HepG2 (cell line): ENCODE measurements around the gene AATF. TPM values are rescaled to one million over a fixed set of nuclear protein-coding genes. Genes with fewer than 3 reads are reported as not detected.

Experiments used
- ATAC-seq: fragments of 200-7000 bp; cut with Tn5 transposase; 3 replicates; pipeline ENCODE4 v1.9.1; 2020; ENCODE audit warnings: mild to moderate bottlenecking, moderate library complexity
- BruUV-seq: library from RNA; stranded (reverse); fragments of 400-500 nt; replicated peaks from 2 replicates; lab custom pipeline; 2021; lab: Mats Ljungman, UMichigan
- CTCF ChIA-PET: fragments of 300-600 bp; formaldehyde crosslinking; extraction: SDS; loops from one replicate; lab custom pipeline; 2021; ENCODE audit warnings: low total read pairs, inconsistent platforms, low intra/inter-chr PET ratio; lab: Yijun Ruan, JAX
- POLR2A ChIA-PET: fragments of 350-600 bp; sonication (Branson Sonifier 250); formaldehyde crosslinking; loops from one replicate; lab custom pipeline; 2020; ENCODE audit warnings: antibody characterized with exemption, inconsistent platforms; lab: Yijun Ruan, JAX
- DNase-seq: peaks from one replicate; pipeline ENCODE4 v3.0.0-alpha.2; 2015; ENCODE audit warnings: low spot score
- FAIRE-seq: peaks from 3 replicates; lab custom pipeline; 2011; peaks lifted over from hg19 to GRCh38; lab: Jason Lieb, UNC
- H2AFZ ChIP-seq: one replicate; pipeline ENCODE4 v1.6.1; 2011; ENCODE audit warnings: low read length, inconsistent platforms
- H3K27ac ChIP-seq: fragments of 300-600 bp; 3 replicates; pipeline ENCODE4 v1.8.0; 2011; ENCODE audit warnings: mixed run types, mild to moderate bottlenecking, mixed read lengths, low read length, inconsistent platforms; ENCODE audit not compliant: insufficient read depth; ENCODE audit errors: extremely low read length
- H3K27me3 ChIP-seq, 2 experiments: fragments of 200-600 bp in 1 of 2; 2 replicates in 1 of 2; 3 replicates in 1 of 2; pipeline versions ENCODE4 v1.6.0 to v1.8.0; 2011; ENCODE audit warnings: low read length in 2 of 2, mild to moderate bottlenecking in 2 of 2, moderate library complexity in 2 of 2, inconsistent platforms in 1 of 2; ENCODE audit not compliant: insufficient read depth in 2 of 2, control insufficient read depth in 1 of 2
- H3K36me3 ChIP-seq, 2 experiments: fragments of 200-600 bp in 1 of 2; replicated peaks in 1 of 2; 2 replicates in 1 of 2; 3 replicates in 1 of 2; pipeline versions ENCODE4 v1.5.1 to v1.8.0; 2011; ENCODE audit warnings: low read length in 2 of 2, inconsistent platforms in 1 of 2; ENCODE audit not compliant: insufficient read depth in 2 of 2, control insufficient read depth in 1 of 2
- H3K4me1 ChIP-seq: 2 replicates; pipeline ENCODE4 v1.5.1; 2012; ENCODE audit warnings: low read length, inconsistent platforms; ENCODE audit not compliant: insufficient read depth
- H3K4me2 ChIP-seq: 2 replicates; pipeline ENCODE4 v1.6.0; 2011; ENCODE audit warnings: low read depth, low read length, inconsistent platforms
- H3K4me3 ChIP-seq, 3 experiments: fragments of 200-600 bp in 1 of 3; sonication (generic), shearing (Covaris generic) in 1 of 3; replicated peaks in 1 of 3; 2 replicates each; pipeline ENCODE4 v1.5.1; 2011 to 2016; ENCODE audit warnings: low read length in 3 of 3, inconsistent platforms in 2 of 3, low read depth in 2 of 3, mild to moderate bottlenecking in 2 of 3, control low read depth in 1 of 3, mixed read lengths in 1 of 3; ENCODE audit not compliant: insufficient read depth in 1 of 3
- H3K79me2 ChIP-seq: one replicate; pipeline ENCODE4 v1.6.1; 2011; ENCODE audit warnings: low read length, inconsistent platforms; ENCODE audit not compliant: insufficient read depth
- H3K9ac ChIP-seq: 2 replicates; pipeline ENCODE4 v1.6.0; 2011; ENCODE audit warnings: mild to moderate bottlenecking, low read depth, low read length, inconsistent platforms; ENCODE audit not compliant: insufficient read depth
- H3K9me3 ChIP-seq: 2 replicates; pipeline ENCODE4 v1.5.1; 2012; ENCODE audit warnings: mild to moderate bottlenecking, low read length
- H4K20me1 ChIP-seq: 2 replicates; pipeline ENCODE4 v1.6.0; 2011; ENCODE audit warnings: inconsistent platforms, mild to moderate bottlenecking, low read length, moderate library complexity; ENCODE audit not compliant: insufficient read depth
- ARID2 ChIP-seq: sonication (generic); formaldehyde crosslinking; IDR thresholded peaks from 2 replicates; pipeline ENCODE4 v1.8.1; 2022; ENCODE audit warnings: mild to moderate bottlenecking, missing genetic modification reagents, borderline replicate concordance
- ATF6 ChIP-seq: sonication (generic); formaldehyde crosslinking; conservative IDR thresholded peaks from 2 replicates; pipeline ENCODE4 v1.4.0; 2020; ENCODE audit warnings: missing genetic modification reagents
- MAFK ChIP-seq, 2 experiments: IDR thresholded peaks in 1 of 2; conservative IDR thresholded peaks in 1 of 2; 2 replicates each; pipeline ENCODE4 v1.6.1; 2011; ENCODE audit warnings: improper control_type of control experiment in 2 of 2, low read length in 2 of 2
- NCOR1 ChIP-seq: fragments of 200-600 bp; sonication (generic); IDR thresholded peaks from 2 replicates; pipeline ENCODE4 v1.7.0; 2017; ENCODE audit warnings: antibody characterized with exemption, low read length, borderline replicate concordance
- PRDM15 ChIP-seq: sonication (generic); formaldehyde crosslinking; IDR thresholded peaks from 2 replicates; pipeline ENCODE4 v1.4.0; 2020; ENCODE audit warnings: missing genetic modification reagents
- RORA ChIP-seq: sonication (generic); formaldehyde crosslinking; IDR thresholded peaks from 2 replicates; pipeline ENCODE4 v1.5.0; 2020; ENCODE audit warnings: mild to moderate bottlenecking, missing genetic modification reagents, moderate library complexity
- ZBTB7A ChIP-seq: sonication (generic); formaldehyde crosslinking; IDR thresholded peaks from 2 replicates; pipeline ENCODE4 v1.8.0; 2022; ENCODE audit warnings: mild to moderate bottlenecking, missing genetic modification reagents
- ZFY ChIP-seq: sonication (generic); formaldehyde crosslinking; IDR thresholded peaks from 2 replicates; pipeline ENCODE4 v1.4.0; 2020; ENCODE audit warnings: missing genetic modification reagents
- ZNF121 ChIP-seq: sonication (generic); formaldehyde crosslinking; IDR thresholded peaks from 2 replicates; pipeline ENCODE4 v1.5.0; 2020; ENCODE audit warnings: mild to moderate bottlenecking, missing genetic modification reagents
- ZNF547 ChIP-seq: sonication (generic); formaldehyde crosslinking; IDR thresholded peaks from 2 replicates; pipeline ENCODE4 v1.5.1; 2020; ENCODE audit warnings: mild to moderate bottlenecking, missing genetic modification reagents
- WGBS: methylation state at CpG from one replicate; pipeline ENCODE4 v1.1.6; 2017; ENCODE audit warnings: low lambda C conversion rate; 5-methylcytosine and 5-hydroxymethylcytosine counted together
- in situ Hi-C: cut with HindIII; loops from 2 replicates; pipeline ENCODE4 v1.10.0; 2017; ENCODE audit warnings: low pct_unique_long_range_greater_than_20kb; ENCODE audit not compliant: extremely low pct_ligation_motif_present
- intact Hi-C: fragments of 100-400 bp; cut with micrococcal nuclease; formaldehyde crosslinking; loops from one replicate; pipeline ENCODE4 v1.10.0; 2022; ENCODE audit not compliant: unreplicated experiment
- polyA plus RNA-seq, 8 experiments: library from polyadenylated mRNA; depleted of rRNA in 3 of 8; stranded (reverse) in 7 of 8; unstranded in 1 of 8; fragments of >200 nt; fragmentation: Illumina TruSeq in 4 of 8; extraction: Trizol in 4 of 8; gene quantifications; 2 replicates each; pipeline versions ENCODE4 v1.2.1 to v1.2.3, GENCODE V29; 2011 to 2016; ENCODE audit warnings: low read depth in 4 of 8, missing spikeins in 1 of 8, mixed read lengths in 1 of 8; ENCODE audit not compliant: insufficient read depth in 1 of 8
- total RNA-seq, 5 experiments: library from RNA; depleted of rRNA; stranded (reverse); fragments of >200 nt; fragmentation: Illumina TruSeq; extraction: Trizol; gene quantifications; 2 replicates each; pipeline ENCODE4 v1.2.3, GENCODE V29; 2016; ENCODE audit warnings: low read depth in 1 of 5

Gene AATF
- total and polyA plus RNA-seq, 2 of the 13 experiments (the other 11 are each of a cell fraction or from before 2014, with no cell fraction given), result 9.1 to 53.3 TPM

GRCh38 chr17:37089956-37090355, 141.2 kb downstream of the AATF start (continued):
- TF ChIP-seq ZNF547 (no peak), ARID2 (CRISPR knock-in tag) (no peak), RORA (no peak), ZNF121 (CRISPR knock-in tag) (no peak)

GRCh38 chr17:37090941-37091340, 142.2 kb downstream of the AATF start:
- Histone ChIP-seq H4K20me1 (no peaks in the 10 kb centered on the region), H3K27me3 (no peaks in the 10 kb centered on the region), H2AFZ (no peak overlapping the region), H3K4me1 (no peaks in the 10 kb centered on the region), H3K27ac (no peak overlapping the region), H3K9me3 (no peaks in the 10 kb centered on the region), H3K9ac (no peak overlapping the region), H3K4me3 (no peak overlapping the region), H3K36me3 (peaks cover 23 to 94% of the 10 kb centered on the region in 2 experiments), H3K79me2 (no peaks in the 10 kb centered on the region), H3K4me2 (no peak overlapping the region)
- no peak for TF ChIP-seq MAFK (conservative IDR thresholded peaks at IDR 0.05 in 1 of 2, IDR thresholded peaks at IDR 0.05 in 1 of 2; ENCODE audit: low read length in 2 of 2)
- TF ChIP-seq NCOR1, result no peak
- TF ChIP-seq PRDM15, result no peak
- TF ChIP-seq ATF6, result no peak
- TF ChIP-seq ZFY (CRISPR knock-in tag), result no peak
- no peak for TF ChIP-seq ZBTB7A (CRISPR knock-in tag)
- no peak for DNase-seq
- no peak for ATAC-seq
- in situ Hi-C loops (no loop called here), intact Hi-C loops (no loop called here)
- FAIRE-seq, result no peak
- CTCF ChIA-PET, result no interaction called here
- POLR2A ChIA-PET, result no interaction called here
- BruUV-seq, result no TSS peak
- WGBS, result 98% methylated on average over 3 of the region's 3 CpGs
